ENCODE data around the gene FARSA.

- TF ChIP-seq, protein P1, sequence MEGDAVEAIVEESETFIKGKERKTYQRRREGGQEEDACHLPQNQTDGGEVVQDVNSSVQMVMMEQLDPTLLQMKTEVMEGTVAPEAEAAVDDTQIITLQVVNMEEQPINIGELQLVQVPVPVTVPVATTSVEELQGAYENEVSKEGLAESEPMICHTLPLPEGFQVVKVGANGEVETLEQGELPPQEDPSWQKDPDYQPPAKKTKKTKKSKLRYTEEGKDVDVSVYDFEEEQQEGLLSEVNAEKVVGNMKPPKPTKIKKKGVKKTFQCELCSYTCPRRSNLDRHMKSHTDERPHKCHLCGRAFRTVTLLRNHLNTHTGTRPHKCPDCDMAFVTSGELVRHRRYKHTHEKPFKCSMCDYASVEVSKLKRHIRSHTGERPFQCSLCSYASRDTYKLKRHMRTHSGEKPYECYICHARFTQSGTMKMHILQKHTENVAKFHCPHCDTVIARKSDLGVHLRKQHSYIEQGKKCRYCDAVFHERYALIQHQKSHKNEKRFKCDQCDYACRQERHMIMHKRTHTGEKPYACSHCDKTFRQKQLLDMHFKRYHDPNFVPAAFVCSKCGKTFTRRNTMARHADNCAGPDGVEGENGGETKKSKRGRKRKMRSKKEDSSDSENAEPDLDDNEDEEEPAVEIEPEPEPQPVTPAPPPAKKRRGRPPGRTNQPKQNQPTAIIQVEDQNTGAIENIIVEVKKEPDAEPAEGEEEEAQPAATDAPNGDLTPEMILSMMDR (IDR thresholded peaks at IDR 0.05) = no peak
- TF ChIP-seq POLR2A (IDR thresholded peaks at IDR 0.05) = no peak
Observed at GRCh38 chr19:12947702-12948611, 14.4 kb upstream of the FARSA start.
